ELR (cell line): Measurements from ENCODE around the gene GALNT16.

Source experiments
- DNase-seq: peaks from one replicate; pipeline ENCODE4 v3.0.0-alpha.2; 2015; ENCODE audit warnings: low read depth

Gene GALNT16

GRCh38 chr14:69363964-69364363, 104.0 kb downstream of the GALNT16 start:
- no peak for DNase-seq

GRCh38 chr14:69364378-69364777, 104.4 kb downstream of the GALNT16 start:
- no peak for DNase-seq

- DNase-seq: no peak
Measured at GRCh38 chr14:69366069-69366468, 106.1 kb downstream of the GALNT16 start.

GRCh38 chr14:69366761-69367160, 106.8 kb downstream of the GALNT16 start:
- DNase-seq: no peak

- DNase-seq: no peak
Measured at GRCh38 chr14:69368381-69368780, 108.4 kb downstream of the GALNT16 start.

- DNase-seq: no peak
Measured at GRCh38 chr14:69370061-69370460, 110.1 kb downstream of the GALNT16 start.

GRCh38 chr14:69372146-69372545, 112.2 kb downstream of the GALNT16 start:
- no peak for DNase-seq

GRCh38 chr14:69373104-69373503, 113.1 kb downstream of the GALNT16 start:
- DNase-seq: no peak

GRCh38 chr14:69374235-69374634, 114.3 kb downstream of the GALNT16 start:
- DNase-seq: no peak

GRCh38 chr14:69375182-69375581, 115.2 kb downstream of the GALNT16 start:
- no peak for DNase-seq

- DNase-seq: no peak
Measured at GRCh38 chr14:69375722-69376121, 115.8 kb downstream of the GALNT16 start.

GRCh38 chr14:69376439-69376838, 116.5 kb downstream of the GALNT16 start:
- DNase-seq: peak; percentile 62

GRCh38 chr14:69378274-69378673, 118.3 kb downstream of the GALNT16 start:
- DNase-seq: no peak

- no peak for DNase-seq
Measured at GRCh38 chr14:69387311-69387710, 127.4 kb downstream of the GALNT16 start.

- DNase-seq: peak; percentile 16
Measured at GRCh38 chr14:69391400-69391799, 131.4 kb downstream of the GALNT16 start.

GRCh38 chr14:69392481-69392880, 132.5 kb downstream of the GALNT16 start:
- no peak for DNase-seq

- no peak for DNase-seq
Measured at GRCh38 chr14:69395929-69396328, 136.0 kb downstream of the GALNT16 start.

GRCh38 chr14:69398053-69398817, 138.3 kb downstream of the GALNT16 start, which contains the start of the genes ERH and SLC39A9:
TSS of gene ERH (minus strand) at chr14:69398299. CDS start at chr14:69398233, 66 bp downstream.
TSS of gene SLC39A9 (plus strand) at chr14:69398692. CDS start at chr14:69399370, 678 bp downstream.
- DNase-seq: peak; percentile 98

GRCh38 chr14:69398818-69399210, 138.9 kb downstream of the GALNT16 start:
- no peak for DNase-seq

GRCh38 chr14:69399750-69400149, 139.8 kb downstream of the GALNT16 start:
- DNase-seq: no peak

- no peak for DNase-seq
Measured at GRCh38 chr14:69400154-69400553, 140.2 kb downstream of the GALNT16 start.

- DNase-seq: no peak
Measured at GRCh38 chr14:69401841-69402240, 141.9 kb downstream of the GALNT16 start.

- DNase-seq: no peak
Measured at GRCh38 chr14:69404478-69404877, 144.5 kb downstream of the GALNT16 start.

GRCh38 chr14:69404883-69405282, 144.9 kb downstream of the GALNT16 start:
- DNase-seq: no peak
